WTC11 (cell line): Measurements from ENCODE around the gene FUT8. TPM values are rescaled to one million over a fixed set of nuclear protein-coding genes. Genes with fewer than 3 reads are reported as not detected.
A peak's percentile ranks its signal among the peaks of the same experiment; 100 is the strongest.

Source experiments
- ATAC-seq: fragments of 200-7000 bp; cut with Tn5 transposase; 2 replicates; pipeline ENCODE4 v1.10.0; 2021; ENCODE audit warnings: mild to moderate bottlenecking, moderate library complexity
- CTCF ChIA-PET: fragments of 300-600 bp; sonication (Branson Sonifier 250); formaldehyde crosslinking; loops from one replicate; lab custom pipeline; 2021; ENCODE audit warnings: antibody characterized with exemption; lab: Charles Lee
- POLR2A ChIA-PET: fragments of 350-600 bp; sonication (Branson Sonifier 250); formaldehyde crosslinking; loops from one replicate; lab custom pipeline; 2021; ENCODE audit warnings: antibody characterized with exemption; lab: Charles Lee
- DNase-seq: peaks from one replicate; pipeline ENCODE4 v3.0.0; 2021; ENCODE audit warnings: low spot score
- H3K27ac Mint-ChIP-seq: 2 replicates; pipeline ENCODE4 v1.8.0; 2021; ENCODE audit warnings: mixed read lengths
- H3K27me3 Mint-ChIP-seq: 2 replicates; pipeline ENCODE4 v1.8.0; 2021; ENCODE audit warnings: low read depth, mild to moderate bottlenecking, moderate library complexity, mixed read lengths
- H3K36me3 Mint-ChIP-seq: 2 replicates; pipeline ENCODE4 v1.8.0; 2021; ENCODE audit warnings: mixed read lengths
- H3K4me1 Mint-ChIP-seq: 2 replicates; pipeline ENCODE4 v1.8.0; 2022; ENCODE audit warnings: mixed read lengths
- H3K4me3 Mint-ChIP-seq: 2 replicates; pipeline ENCODE4 v1.8.0; 2021; ENCODE audit warnings: mild to moderate bottlenecking, moderate library complexity, mixed read lengths
- H3K9me3 Mint-ChIP-seq: 2 replicates; pipeline ENCODE4 v1.8.0; 2021; ENCODE audit warnings: mixed read lengths
- CBFB ChIP-seq: sonication (generic); formaldehyde crosslinking; IDR thresholded peaks from 2 replicates; pipeline ENCODE4 v1.8.1; 2022; ENCODE audit warnings: mild to moderate bottlenecking, low read depth, missing genetic modification reagents
- CREB1 ChIP-seq: sonication (generic); formaldehyde crosslinking; IDR thresholded peaks from 2 replicates; pipeline ENCODE4 v1.8.0; 2023; ENCODE audit warnings: mild to moderate bottlenecking, missing genetic modification reagents
- FOXP1 ChIP-seq: sonication (generic); formaldehyde crosslinking; IDR thresholded peaks from 2 replicates; pipeline ENCODE4 v1.8.0; 2022; ENCODE audit warnings: missing genetic modification reagents, mild to moderate bottlenecking, moderate library complexity, borderline replicate concordance
- GRHL2 ChIP-seq: fragments of 250-450 bp; sonication (Bioruptor Pico); IDR thresholded peaks from 2 replicates; pipeline ENCODE4 v1.8.0; 2022; ENCODE audit warnings: mild to moderate bottlenecking, moderate library complexity; ENCODE audit not compliant: insufficient replicate concordance, severe bottlenecking
- GTF2I ChIP-seq: fragments of 250-450 bp; sonication (Bioruptor Pico); conservative IDR thresholded peaks from 2 replicates; pipeline ENCODE4 v1.4.0; 2021; ENCODE audit warnings: mild to moderate bottlenecking
- HMGA2 ChIP-seq: fragments of 250-450 bp; sonication (Bioruptor Pico); IDR thresholded peaks from 2 replicates; pipeline ENCODE4 v1.4.0; 2021; ENCODE audit warnings: mild to moderate bottlenecking, moderate library complexity
- IRF2 ChIP-seq: sonication (generic); formaldehyde crosslinking; IDR thresholded peaks from 2 replicates; pipeline ENCODE4 v1.8.0; 2022; ENCODE audit warnings: low read depth, missing genetic modification reagents, borderline replicate concordance
- JUN ChIP-seq: sonication (generic); formaldehyde crosslinking; IDR thresholded peaks from 2 replicates; pipeline ENCODE4 v1.8.0; 2023; ENCODE audit warnings: mild to moderate bottlenecking, missing genetic modification reagents
- MYBL2 ChIP-seq: sonication (generic); formaldehyde crosslinking; IDR thresholded peaks from 2 replicates; pipeline ENCODE4 v1.8.1; 2023; ENCODE audit warnings: mild to moderate bottlenecking, moderate library complexity, missing genetic modification reagents
- NFATC4 ChIP-seq: fragments of 250-450 bp; sonication (Bioruptor Pico); IDR thresholded peaks from 2 replicates; pipeline ENCODE4 v1.9.0; 2021; ENCODE audit warnings: mild to moderate bottlenecking
- NFYB ChIP-seq: sonication (generic); formaldehyde crosslinking; conservative IDR thresholded peaks from 2 replicates; pipeline ENCODE4 v1.8.0; 2022; ENCODE audit warnings: low read depth, missing genetic modification reagents
- NR3C1 ChIP-seq: sonication (generic); formaldehyde crosslinking; conservative IDR thresholded peaks from 2 replicates; pipeline ENCODE4 v1.8.1; 2023; ENCODE audit warnings: low read depth, mild to moderate bottlenecking, missing genetic modification reagents
- SMAD3 ChIP-seq: sonication (generic); formaldehyde crosslinking; IDR thresholded peaks from 2 replicates; pipeline ENCODE4 v1.8.0; 2022; ENCODE audit warnings: missing genetic modification reagents, mild to moderate bottlenecking, borderline replicate concordance
- SMAD4 ChIP-seq: sonication (generic); formaldehyde crosslinking; IDR thresholded peaks from 2 replicates; pipeline ENCODE4 v1.8.0; 2022; ENCODE audit warnings: mild to moderate bottlenecking, missing genetic modification reagents
- ZBTB21 ChIP-seq: sonication (generic); formaldehyde crosslinking; IDR thresholded peaks from 2 replicates; pipeline ENCODE4 v1.8.1; 2023; ENCODE audit warnings: mild to moderate bottlenecking, missing genetic modification reagents, borderline replicate concordance
- ZNF121 ChIP-seq: sonication (generic); formaldehyde crosslinking; IDR thresholded peaks from 2 replicates; pipeline ENCODE4 v1.8.0; 2023; ENCODE audit warnings: missing genetic modification reagents
- ZNF317 ChIP-seq: sonication (generic); formaldehyde crosslinking; IDR thresholded peaks from 2 replicates; pipeline ENCODE4 v1.8.1; 2023; ENCODE audit warnings: low read depth, mild to moderate bottlenecking, moderate library complexity, missing genetic modification reagents, borderline replicate concordance
- ZNF396 ChIP-seq: fragments of 250-450 bp; sonication (Bioruptor Pico); IDR thresholded peaks from 2 replicates; pipeline ENCODE4 v1.8.0; 2021; ENCODE audit warnings: mild to moderate bottlenecking, moderate library complexity, borderline replicate concordance
- total RNA-seq: library from RNA; stranded (reverse); gene quantifications from 3 replicates; pipeline ENCODE4 v1.2.3, GENCODE V29; 2021
- TF ChIP-seq, protein P1 (sequence below): sonication (generic); formaldehyde crosslinking; IDR thresholded peaks from 2 replicates; pipeline ENCODE4 v1.8.0; 2023; ENCODE audit warnings: missing genetic modification reagents
- TF ChIP-seq, protein P2 (sequence below): sonication (generic); formaldehyde crosslinking; conservative IDR thresholded peaks from 2 replicates; pipeline ENCODE4 v1.8.1; 2022; ENCODE audit warnings: mild to moderate bottlenecking, missing genetic modification reagents
- TF ChIP-seq, protein P3 (sequence below): fragments of 250-450 bp; sonication (Bioruptor Pico); IDR thresholded peaks from 2 replicates; pipeline ENCODE4 v1.9.0; 2021; ENCODE audit warnings: mild to moderate bottlenecking
- TF ChIP-seq, protein P4 (sequence below): sonication (generic); formaldehyde crosslinking; IDR thresholded peaks from 2 replicates; pipeline ENCODE4 v1.8.0; 2022; ENCODE audit warnings: mild to moderate bottlenecking, missing genetic modification reagents
- TF ChIP-seq, protein P5 (sequence below): fragments of 250-450 bp; sonication (Bioruptor Pico); IDR thresholded peaks from 2 replicates; pipeline ENCODE4 v1.9.0; 2021; ENCODE audit warnings: mild to moderate bottlenecking, borderline replicate concordance
- TF ChIP-seq, protein P6 (sequence below): sonication (generic); formaldehyde crosslinking; IDR thresholded peaks from 2 replicates; pipeline ENCODE4 v1.8.0; 2022; ENCODE audit warnings: mild to moderate bottlenecking, missing genetic modification reagents
- TF ChIP-seq, protein P7 (sequence below): sonication (generic); formaldehyde crosslinking; IDR thresholded peaks from 2 replicates; pipeline ENCODE4 v1.8.1; 2023; ENCODE audit warnings: mild to moderate bottlenecking, missing genetic modification reagents, moderate library complexity
- TF ChIP-seq, protein P8 (sequence below): fragments of 250-450 bp; sonication (Bioruptor Pico); IDR thresholded peaks from 2 replicates; pipeline ENCODE4 v1.9.0; 2021; ENCODE audit warnings: moderate library complexity, mild to moderate bottlenecking, inconsistent platforms, borderline replicate concordance

Gene FUT8
- total RNA-seq, 1 experiment from 2014 or later = 37.9 TPM

DNA sequence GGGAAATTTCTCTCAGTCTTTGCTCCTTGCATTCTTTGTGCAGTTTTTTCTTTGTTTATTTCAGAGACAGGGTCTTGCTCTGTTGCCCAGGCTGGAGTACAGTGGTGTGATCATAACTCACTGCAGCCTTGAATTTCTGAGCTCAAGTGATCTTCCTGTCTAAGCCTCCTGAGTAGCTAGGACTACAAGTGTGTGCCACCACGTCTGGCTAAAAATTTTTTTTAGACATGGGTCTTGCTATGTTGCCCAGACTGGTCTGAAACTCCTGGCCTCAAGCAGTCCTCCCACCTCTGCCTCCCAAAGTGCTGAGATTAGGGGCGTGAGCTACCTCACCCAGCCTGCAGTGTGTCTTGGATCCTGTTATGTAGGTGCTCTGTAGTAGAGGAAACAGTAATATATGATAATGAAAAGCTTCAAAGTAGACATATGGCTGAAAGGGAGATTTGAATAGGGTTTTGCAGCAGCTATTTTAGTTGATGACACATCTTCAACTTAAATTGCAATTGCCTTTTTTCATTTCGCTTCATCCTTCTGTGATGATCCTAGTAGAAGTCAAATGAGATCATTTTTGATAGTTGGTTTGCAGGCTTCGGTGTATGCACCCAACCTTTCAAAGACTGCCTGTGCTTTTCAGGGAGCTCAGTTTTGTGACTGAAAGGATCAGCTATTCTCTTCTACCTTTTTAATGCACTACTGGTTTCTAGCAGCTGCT lies 75.4 kb downstream of the FUT8 start:
- ATAC-seq = peak; percentile 57
- no peak overlapping the region for H3K4me3 Mint-ChIP-seq
- peaks cover 53% of the 10 kb centered on the region for H3K4me1 Mint-ChIP-seq
- POLR2A ChIA-PET = interaction anchor here (0.6 kb wide), 1 partner anchor 652 kb away, joined by 3 read pairs; no protein-coding TSS in a partner anchor
- H3K27me3 Mint-ChIP-seq = no peaks in the 10 kb centered on the region
- peak; percentile 69; the same call in 1 of the 2 replicates for TF ChIP-seq GTF2I (CRISPR knock-in tag)
- no peak for TF ChIP-seq CREB1
- TF ChIP-seq, protein P1, sequence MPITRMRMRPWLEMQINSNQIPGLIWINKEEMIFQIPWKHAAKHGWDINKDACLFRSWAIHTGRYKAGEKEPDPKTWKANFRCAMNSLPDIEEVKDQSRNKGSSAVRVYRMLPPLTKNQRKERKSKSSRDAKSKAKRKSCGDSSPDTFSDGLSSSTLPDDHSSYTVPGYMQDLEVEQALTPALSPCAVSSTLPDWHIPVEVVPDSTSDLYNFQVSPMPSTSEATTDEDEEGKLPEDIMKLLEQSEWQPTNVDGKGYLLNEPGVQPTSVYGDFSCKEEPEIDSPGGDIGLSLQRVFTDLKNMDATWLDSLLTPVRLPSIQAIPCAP (CRISPR knock-in tag) = no peak
- peak; percentile 99 for TF ChIP-seq ZNF121 (CRISPR knock-in tag)
- TF ChIP-seq, all 79 proteins: peak for 2
- H3K36me3 Mint-ChIP-seq = no peaks in the 10 kb centered on the region
- peak overlapping the region; percentile 74 for H3K27ac Mint-ChIP-seq
- CTCF ChIA-PET = interaction anchor here (0.6 to 2.5 kb wide), 4 partner anchors 73 to 470 kb away, joined by 3 to 7 read pairs (median 5); partner anchors contain the start of gene FUT8
- H3K9me3 Mint-ChIP-seq = no peaks in the 10 kb centered on the region
- DNase-seq = no peak

DNA sequence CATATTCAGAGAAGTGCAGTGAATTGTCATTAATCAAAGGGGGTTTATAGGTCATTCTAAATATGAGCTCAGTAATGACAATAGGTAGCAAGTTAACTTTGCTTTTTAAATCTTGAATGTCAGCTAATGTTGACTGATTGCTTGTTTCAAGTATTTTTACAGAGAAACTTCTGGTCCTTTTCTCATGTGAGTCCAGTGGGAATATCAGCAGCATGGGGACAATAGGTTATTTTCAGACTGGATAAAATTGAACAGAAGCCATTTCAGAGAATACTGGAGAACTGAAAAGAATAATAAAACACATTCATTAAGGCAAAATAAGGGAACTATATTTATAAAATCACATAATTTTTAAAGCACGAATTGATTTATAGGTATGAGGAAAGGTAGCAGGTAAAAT lies 78.7 kb downstream of the FUT8 start:
- H3K4me3 Mint-ChIP-seq = no peak overlapping the region

DNA sequence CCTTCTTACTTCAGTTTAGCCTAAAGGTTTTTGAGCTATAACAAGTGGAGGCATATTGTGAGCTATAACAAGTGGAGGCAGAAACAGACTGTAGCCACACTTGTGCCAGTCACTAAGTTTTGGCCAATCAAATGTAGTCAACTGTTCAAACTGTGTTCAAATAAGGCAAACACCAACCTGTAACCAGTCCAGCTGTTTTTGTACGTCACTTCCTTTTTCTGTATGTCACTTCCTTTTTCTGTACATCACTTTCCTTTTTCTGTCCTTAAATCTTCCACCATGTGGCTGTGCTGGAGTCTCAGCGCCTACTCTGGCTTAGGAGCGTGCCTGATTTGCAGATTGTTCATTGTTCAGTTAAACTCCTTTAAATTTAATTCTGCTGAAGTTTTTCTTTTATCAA lies 79.7 kb downstream of the FUT8 start:
- DNase-seq (no peak), ATAC-seq (no peak)
- CTCF ChIA-PET = no interaction called here
- Mint-ChIP-seq H3K27me3 (no peaks in the 10 kb centered on the region), H3K27ac (no peak overlapping the region), H3K36me3 (peaks cover 7% of the 10 kb centered on the region), H3K4me1 (peaks cover 30% of the 10 kb centered on the region), H3K9me3 (peaks cover 12% of the 10 kb centered on the region), H3K4me3 (no peak overlapping the region)
- POLR2A ChIA-PET = no interaction called here
- TF ChIP-seq, protein P2, sequence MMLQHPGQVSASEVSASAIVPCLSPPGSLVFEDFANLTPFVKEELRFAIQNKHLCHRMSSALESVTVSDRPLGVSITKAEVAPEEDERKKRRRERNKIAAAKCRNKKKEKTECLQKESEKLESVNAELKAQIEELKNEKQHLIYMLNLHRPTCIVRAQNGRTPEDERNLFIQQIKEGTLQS = no peak
- TF ChIP-seq SMAD3 (CRISPR knock-in tag) (no peak), NFATC4 (CRISPR knock-in tag) (no peak), IRF2 (CRISPR knock-in tag) (no peak), CREB1 (no peak), FOXP1 (CRISPR knock-in tag) (no peak), NR3C1 (CRISPR knock-in tag) (no peak), NFYB (no peak)
- TF ChIP-seq, protein P3, sequence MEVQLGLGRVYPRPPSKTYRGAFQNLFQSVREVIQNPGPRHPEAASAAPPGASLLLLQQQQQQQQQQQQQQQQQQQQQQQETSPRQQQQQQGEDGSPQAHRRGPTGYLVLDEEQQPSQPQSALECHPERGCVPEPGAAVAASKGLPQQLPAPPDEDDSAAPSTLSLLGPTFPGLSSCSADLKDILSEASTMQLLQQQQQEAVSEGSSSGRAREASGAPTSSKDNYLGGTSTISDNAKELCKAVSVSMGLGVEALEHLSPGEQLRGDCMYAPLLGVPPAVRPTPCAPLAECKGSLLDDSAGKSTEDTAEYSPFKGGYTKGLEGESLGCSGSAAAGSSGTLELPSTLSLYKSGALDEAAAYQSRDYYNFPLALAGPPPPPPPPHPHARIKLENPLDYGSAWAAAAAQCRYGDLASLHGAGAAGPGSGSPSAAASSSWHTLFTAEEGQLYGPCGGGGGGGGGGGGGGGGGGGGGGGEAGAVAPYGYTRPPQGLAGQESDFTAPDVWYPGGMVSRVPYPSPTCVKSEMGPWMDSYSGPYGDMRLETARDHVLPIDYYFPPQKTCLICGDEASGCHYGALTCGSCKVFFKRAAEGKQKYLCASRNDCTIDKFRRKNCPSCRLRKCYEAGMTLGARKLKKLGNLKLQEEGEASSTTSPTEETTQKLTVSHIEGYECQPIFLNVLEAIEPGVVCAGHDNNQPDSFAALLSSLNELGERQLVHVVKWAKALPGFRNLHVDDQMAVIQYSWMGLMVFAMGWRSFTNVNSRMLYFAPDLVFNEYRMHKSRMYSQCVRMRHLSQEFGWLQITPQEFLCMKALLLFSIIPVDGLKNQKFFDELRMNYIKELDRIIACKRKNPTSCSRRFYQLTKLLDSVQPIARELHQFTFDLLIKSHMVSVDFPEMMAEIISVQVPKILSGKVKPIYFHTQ (CRISPR knock-in tag) = no peak
- TF ChIP-seq, protein P4, sequence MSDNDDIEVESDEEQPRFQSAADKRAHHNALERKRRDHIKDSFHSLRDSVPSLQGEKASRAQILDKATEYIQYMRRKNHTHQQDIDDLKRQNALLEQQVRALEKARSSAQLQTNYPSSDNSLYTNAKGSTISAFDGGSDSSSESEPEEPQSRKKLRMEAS (CRISPR knock-in tag) = no peak
- TF ChIP-seq, protein P5, sequence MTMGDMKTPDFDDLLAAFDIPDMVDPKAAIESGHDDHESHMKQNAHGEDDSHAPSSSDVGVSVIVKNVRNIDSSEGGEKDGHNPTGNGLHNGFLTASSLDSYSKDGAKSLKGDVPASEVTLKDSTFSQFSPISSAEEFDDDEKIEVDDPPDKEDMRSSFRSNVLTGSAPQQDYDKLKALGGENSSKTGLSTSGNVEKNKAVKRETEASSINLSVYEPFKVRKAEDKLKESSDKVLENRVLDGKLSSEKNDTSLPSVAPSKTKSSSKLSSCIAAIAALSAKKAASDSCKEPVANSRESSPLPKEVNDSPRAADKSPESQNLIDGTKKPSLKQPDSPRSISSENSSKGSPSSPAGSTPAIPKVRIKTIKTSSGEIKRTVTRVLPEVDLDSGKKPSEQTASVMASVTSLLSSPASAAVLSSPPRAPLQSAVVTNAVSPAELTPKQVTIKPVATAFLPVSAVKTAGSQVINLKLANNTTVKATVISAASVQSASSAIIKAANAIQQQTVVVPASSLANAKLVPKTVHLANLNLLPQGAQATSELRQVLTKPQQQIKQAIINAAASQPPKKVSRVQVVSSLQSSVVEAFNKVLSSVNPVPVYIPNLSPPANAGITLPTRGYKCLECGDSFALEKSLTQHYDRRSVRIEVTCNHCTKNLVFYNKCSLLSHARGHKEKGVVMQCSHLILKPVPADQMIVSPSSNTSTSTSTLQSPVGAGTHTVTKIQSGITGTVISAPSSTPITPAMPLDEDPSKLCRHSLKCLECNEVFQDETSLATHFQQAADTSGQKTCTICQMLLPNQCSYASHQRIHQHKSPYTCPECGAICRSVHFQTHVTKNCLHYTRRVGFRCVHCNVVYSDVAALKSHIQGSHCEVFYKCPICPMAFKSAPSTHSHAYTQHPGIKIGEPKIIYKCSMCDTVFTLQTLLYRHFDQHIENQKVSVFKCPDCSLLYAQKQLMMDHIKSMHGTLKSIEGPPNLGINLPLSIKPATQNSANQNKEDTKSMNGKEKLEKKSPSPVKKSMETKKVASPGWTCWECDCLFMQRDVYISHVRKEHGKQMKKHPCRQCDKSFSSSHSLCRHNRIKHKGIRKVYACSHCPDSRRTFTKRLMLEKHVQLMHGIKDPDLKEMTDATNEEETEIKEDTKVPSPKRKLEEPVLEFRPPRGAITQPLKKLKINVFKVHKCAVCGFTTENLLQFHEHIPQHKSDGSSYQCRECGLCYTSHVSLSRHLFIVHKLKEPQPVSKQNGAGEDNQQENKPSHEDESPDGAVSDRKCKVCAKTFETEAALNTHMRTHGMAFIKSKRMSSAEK (CRISPR knock-in tag) = no peak
- TF ChIP-seq, protein P6, sequence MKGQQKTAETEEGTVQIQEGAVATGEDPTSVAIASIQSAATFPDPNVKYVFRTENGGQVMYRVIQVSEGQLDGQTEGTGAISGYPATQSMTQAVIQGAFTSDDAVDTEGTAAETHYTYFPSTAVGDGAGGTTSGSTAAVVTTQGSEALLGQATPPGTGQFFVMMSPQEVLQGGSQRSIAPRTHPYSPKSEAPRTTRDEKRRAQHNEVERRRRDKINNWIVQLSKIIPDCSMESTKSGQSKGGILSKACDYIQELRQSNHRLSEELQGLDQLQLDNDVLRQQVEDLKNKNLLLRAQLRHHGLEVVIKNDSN (CRISPR knock-in tag) = no peak

More for the DNA sequence above, 78.7 kb downstream of the FUT8 start:
- ChIA-PET CTCF (interaction anchor here (0.5 kb wide), 1 partner anchor 121 kb away, joined by 3 read pairs; no protein-coding TSS in a partner anchor), POLR2A (no interaction called here)
- DNase-seq (no peak), ATAC-seq (no peak)
- Mint-ChIP-seq H3K27me3 (no peaks in the 10 kb centered on the region), H3K27ac (no peak overlapping the region), H3K9me3 (peaks cover 6% of the 10 kb centered on the region), H3K36me3 (peaks cover 2% of the 10 kb centered on the region), H3K4me1 (peaks cover 36% of the 10 kb centered on the region)
- TF ChIP-seq GRHL2 (CRISPR knock-in tag) = no peak
- TF ChIP-seq HMGA2 (CRISPR knock-in tag) = no peak
- no peak for TF ChIP-seq ZNF396 (CRISPR knock-in tag)
- no peak for TF ChIP-seq ZBTB21 (CRISPR knock-in tag)
- no peak for TF ChIP-seq ZNF317 (CRISPR knock-in tag)
- no peak for TF ChIP-seq MYBL2 (CRISPR knock-in tag)
- TF ChIP-seq, protein P7, sequence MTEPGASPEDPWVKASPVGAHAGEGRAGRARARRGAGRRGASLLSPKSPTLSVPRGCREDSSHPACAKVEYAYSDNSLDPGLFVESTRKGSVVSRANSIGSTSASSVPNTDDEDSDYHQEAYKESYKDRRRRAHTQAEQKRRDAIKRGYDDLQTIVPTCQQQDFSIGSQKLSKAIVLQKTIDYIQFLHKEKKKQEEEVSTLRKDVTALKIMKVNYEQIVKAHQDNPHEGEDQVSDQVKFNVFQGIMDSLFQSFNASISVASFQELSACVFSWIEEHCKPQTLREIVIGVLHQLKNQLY = no peak
- TF ChIP-seq CBFB (CRISPR knock-in tag) = no peak
- TF ChIP-seq, protein P8, sequence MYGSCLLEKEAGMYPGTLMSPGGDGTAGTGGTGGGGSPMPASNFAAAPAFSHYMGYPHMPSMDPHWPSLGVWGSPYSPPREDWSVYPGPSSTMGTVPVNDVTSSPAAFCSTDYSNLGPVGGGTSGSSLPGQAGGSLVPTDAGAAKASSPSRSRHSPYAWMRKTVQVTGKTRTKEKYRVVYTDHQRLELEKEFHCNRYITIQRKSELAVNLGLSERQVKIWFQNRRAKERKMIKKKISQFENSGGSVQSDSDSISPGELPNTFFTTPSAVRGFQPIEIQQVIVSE = no peak
- TF ChIP-seq JUN (CRISPR knock-in tag) = no peak
- TF ChIP-seq SMAD4 (CRISPR knock-in tag) = no peak
